Measurements from ENCODE around the gene SORBS1. TPM values are rescaled to one million over a fixed set of nuclear protein-coding genes. Genes with fewer than 3 reads are reported as not detected.
A peak's percentile ranks its signal among the peaks of the same experiment; 100 is the strongest.

The SORBS1 gene
- total and polyA plus RNA-seq, 2 of the 13 experiments (the other 11 are each of a cell fraction or from before 2014, with no cell fraction given): 16.8 to 39.8 TPM

- no peak for TF ChIP-seq KDM5A (IDR thresholded peaks at IDR 0.05; ENCODE audit: borderline replicate concordance, low read length)
- no peak for TF ChIP-seq SNAPC2 (CRISPR knock-in tag; IDR thresholded peaks at IDR 0.05)
- TF ChIP-seq NONO (IDR thresholded peaks at IDR 0.05): no peak
- no peak; the same call in 1 of the 2 replicates for TF ChIP-seq NONO (CRISPR knock-in tag; conservative IDR thresholded peaks at IDR 0.05)
- no peak for TF ChIP-seq SP1 (IDR thresholded peaks at IDR 0.05)
- TF ChIP-seq SP1 (CRISPR knock-in tag; IDR thresholded peaks at IDR 0.05): no peak
- TF ChIP-seq KLF15 (CRISPR knock-in tag; IDR thresholded peaks at IDR 0.05; ENCODE audit: borderline replicate concordance): no peak
- TF ChIP-seq ZNF678 (CRISPR knock-in tag; IDR thresholded peaks at IDR 0.05): no peak
- TF ChIP-seq ZNF597 (CRISPR knock-in tag; IDR thresholded peaks at IDR 0.05): no peak
- no peak for TF ChIP-seq ZNF660 (CRISPR knock-in tag; IDR thresholded peaks at IDR 0.05; ENCODE audit: borderline replicate concordance, low read depth)
- peak; percentile 97 for TF ChIP-seq ARID5B (CRISPR knock-in tag; IDR thresholded peaks at IDR 0.05)
- TF ChIP-seq ZNF772 (CRISPR knock-in tag; IDR thresholded peaks at IDR 0.05): no peak
- no peak for TF ChIP-seq MLLT10 (CRISPR knock-in tag; IDR thresholded peaks at IDR 0.05)
- TF ChIP-seq GPN1 (CRISPR knock-in tag; IDR thresholded peaks at IDR 0.05; ENCODE audit: borderline replicate concordance): no peak
- TF ChIP-seq ZBTB20 (CRISPR knock-in tag; IDR thresholded peaks at IDR 0.05; ENCODE audit: borderline replicate concordance, low read depth): peak; percentile 83; the same call in 1 of the 2 replicates
- TF ChIP-seq AKNA (CRISPR knock-in tag; IDR thresholded peaks at IDR 0.05; ENCODE audit: borderline replicate concordance): no peak
- TF ChIP-seq SKI (IDR thresholded peaks at IDR 0.05; ENCODE audit: partially characterized antibody): peak; percentile 43
- TF ChIP-seq YY1 (IDR thresholded peaks at IDR 0.05; ENCODE audit: insufficient read depth, insufficient replicate concordance, low read depth, low read length): no peak
Observed at GRCh38 chr10:95346715-95347401, 214.3 kb downstream of the SORBS1 start (continued).
